Measurements from ENCODE around the gene MYBPC2. TPM values are rescaled to one million over a fixed set of nuclear protein-coding genes. Genes with fewer than 3 reads are reported as not detected.

The MYBPC2 gene
- polyA plus RNA-seq, 1 donor, result 1.5 TPM

DNA sequence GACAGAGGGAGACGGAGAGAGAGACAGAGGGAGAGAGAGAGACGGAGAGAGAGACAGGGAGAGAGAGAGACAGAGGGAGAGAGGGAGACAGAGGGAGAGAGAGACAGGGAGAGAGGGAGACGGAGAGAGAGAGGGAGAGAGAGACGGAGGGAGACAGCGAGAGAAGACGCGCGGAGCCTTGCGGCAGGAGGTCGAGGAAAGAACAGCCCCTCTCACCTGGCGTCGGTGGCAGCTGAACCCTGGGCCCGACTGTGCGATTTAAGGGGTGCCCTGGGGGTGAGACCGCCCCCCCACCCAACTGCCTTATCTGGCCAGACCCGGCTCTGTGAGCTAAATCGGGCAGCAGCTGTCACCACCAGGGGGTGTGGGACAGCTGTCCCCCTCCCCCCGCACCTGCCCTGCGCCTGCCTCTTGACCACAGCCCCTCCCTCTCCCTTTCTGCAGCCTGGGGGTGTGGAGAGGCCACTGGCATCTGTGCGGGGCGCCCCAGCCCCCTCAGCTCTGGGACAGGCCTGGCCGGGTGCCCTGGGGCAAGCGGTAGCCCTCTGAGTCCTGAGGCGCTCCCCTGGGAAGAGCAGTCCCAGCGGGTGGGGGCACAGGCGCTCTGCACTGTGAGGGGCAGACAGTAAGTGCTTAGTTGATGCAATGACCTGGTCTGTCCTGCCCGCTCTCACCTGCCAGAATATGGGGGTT is 67.5 kb downstream of the MYBPC2 start:
- no peak for DNase-seq

GRCh38 chr19:50500753-50501151 is 68.1 kb downstream of the MYBPC2 start:
- DNase-seq, result no peak

DNA sequence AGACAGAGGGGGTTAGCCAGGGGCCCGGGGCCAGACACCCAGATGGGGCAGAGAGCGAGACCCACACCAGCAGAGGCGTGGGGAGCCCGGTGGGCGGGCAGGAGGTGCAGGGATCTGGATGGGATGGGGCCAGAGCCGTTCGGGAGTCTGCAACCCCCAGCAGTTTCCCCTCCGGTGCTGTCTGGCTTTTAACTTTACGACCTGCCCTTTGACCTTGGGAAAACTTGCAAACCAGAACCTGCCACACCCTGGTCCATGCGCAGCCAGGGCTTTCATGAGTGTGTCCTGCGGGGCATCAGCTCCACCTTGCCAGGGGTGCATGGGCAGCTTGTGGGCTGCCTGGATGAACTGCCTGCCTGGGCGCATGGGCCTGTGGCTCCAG is 68.5 kb downstream of the MYBPC2 start:
- DNase-seq, result no peak

GRCh38 chr19:50501568-50502475 is 69.1 kb downstream of the MYBPC2 start:
- DNase-seq, result no peak

GRCh38 chr19:50505856-50506611 is 73.3 kb downstream of the MYBPC2 start:
- DNase-seq, result no peak

- DNase-seq, result no peak
These were observed 74.0 kb downstream of the MYBPC2 start for GRCh38 chr19:50506700-50507099.

- no peak for DNase-seq
These were observed 74.7 kb downstream of the MYBPC2 start for GRCh38 chr19:50507376-50507775.

GRCh38 chr19:50508843-50509190 is 76.1 kb downstream of the MYBPC2 start:
- no peak for DNase-seq

GRCh38 chr19:50509366-50509765 is 76.7 kb downstream of the MYBPC2 start:
- no peak for DNase-seq

DNA sequence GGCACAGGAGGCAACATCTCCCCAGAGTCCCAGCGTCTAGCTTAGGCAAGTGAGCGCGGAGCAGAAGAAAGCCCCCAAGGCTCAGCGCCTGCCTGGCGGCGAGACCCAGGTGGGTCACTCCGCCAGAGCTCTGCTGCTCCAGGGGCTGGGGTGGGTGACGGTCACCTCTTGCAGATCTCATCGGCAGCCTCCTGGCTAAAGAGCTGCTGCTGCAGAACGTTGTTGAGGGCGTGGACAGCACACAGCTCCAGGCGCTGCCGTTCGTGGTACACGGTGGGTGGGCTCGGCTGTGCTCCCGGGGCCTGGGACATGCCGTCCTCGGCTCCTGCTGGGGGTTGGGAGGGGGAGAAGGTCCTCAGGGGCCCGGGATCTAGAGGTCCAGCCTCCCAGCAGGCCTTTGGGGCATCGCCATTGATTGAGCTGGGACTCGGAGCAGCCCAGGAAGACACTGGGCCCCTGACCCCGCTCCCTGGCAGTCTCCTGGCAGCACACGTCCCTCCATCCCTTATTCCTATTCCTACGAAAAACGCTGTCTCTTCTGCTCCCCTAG is 77.5 kb downstream of the MYBPC2 start:
- no peak for DNase-seq

DNA sequence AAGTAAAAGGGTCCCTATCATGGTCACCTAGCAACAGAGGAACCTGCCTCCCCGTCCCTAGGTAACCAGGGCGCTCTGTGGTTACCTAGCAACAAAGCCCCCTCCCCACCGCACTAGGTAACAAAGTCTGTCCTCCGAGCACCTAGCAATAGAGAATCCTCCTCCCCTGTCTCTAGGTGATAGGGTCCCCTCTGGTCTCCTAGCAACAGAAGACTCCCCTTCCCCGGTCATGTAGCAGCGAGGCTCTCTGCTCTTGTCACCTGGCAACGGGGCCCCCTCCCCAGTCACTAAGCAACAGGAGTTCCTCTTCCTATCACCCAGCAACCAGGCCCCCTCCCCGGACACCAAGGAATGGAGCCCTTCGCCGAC is 78.0 kb downstream of the MYBPC2 start:
- peak; percentile 81 for DNase-seq

GRCh38 chr19:50511069-50511822 is 78.6 kb downstream of the MYBPC2 start, which contains the start of gene JOSD2:
Gene JOSD2 (minus strand): TSS chr19:50511191. CDS start chr19:50510431, 760 bp downstream.
- DNase-seq, result peak; percentile 98

- DNase-seq, result no peak
These were observed 79.7 kb downstream of the MYBPC2 start for GRCh38 chr19:50512112-50512998.

DNA sequence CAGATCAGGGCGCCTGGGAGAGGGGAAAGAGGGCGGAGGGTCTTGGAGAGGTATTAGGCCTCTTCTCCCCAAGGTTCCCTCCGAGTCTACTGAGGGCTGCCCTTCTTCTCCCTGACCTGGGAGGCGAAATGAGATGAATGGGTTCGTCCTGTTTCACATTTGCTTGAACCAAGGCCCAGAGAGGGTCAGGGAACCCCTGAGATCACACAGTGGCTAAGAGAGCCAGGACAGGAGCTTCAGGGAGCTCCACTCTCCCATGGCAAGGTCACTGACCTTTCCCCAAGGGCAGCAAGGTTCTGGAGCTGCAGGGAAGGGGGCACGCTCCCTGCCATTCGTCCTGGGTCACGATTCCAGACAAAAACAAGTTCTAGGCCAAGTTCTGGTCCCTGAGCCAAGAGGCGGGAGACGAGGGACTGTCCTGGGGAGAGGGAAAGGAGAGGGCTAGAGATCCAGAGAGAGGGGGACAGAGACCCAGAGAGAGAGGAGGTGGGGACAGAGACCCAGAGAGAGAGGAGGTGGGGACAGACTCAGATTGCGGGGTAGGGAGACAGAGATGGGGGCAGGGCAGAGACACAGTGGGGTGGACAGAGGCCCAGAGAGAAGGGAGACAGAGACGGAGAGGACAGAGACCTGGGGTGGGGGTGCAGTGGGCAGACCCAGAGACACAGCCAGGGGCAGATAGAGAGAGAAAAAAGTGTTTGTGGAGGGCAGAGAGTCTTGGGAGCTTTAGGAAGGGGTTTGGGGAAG is 80.5 kb downstream of the MYBPC2 start:
- DNase-seq, result no peak

- no peak for DNase-seq
These were observed 81.2 kb downstream of the MYBPC2 start, which contains the start of gene ASPDH for GRCh38 chr19:50513746-50514345. Gene ASPDH (minus strand): TSS chr19:50513913. CDS start chr19:50513823, 90 bp downstream.

DNA sequence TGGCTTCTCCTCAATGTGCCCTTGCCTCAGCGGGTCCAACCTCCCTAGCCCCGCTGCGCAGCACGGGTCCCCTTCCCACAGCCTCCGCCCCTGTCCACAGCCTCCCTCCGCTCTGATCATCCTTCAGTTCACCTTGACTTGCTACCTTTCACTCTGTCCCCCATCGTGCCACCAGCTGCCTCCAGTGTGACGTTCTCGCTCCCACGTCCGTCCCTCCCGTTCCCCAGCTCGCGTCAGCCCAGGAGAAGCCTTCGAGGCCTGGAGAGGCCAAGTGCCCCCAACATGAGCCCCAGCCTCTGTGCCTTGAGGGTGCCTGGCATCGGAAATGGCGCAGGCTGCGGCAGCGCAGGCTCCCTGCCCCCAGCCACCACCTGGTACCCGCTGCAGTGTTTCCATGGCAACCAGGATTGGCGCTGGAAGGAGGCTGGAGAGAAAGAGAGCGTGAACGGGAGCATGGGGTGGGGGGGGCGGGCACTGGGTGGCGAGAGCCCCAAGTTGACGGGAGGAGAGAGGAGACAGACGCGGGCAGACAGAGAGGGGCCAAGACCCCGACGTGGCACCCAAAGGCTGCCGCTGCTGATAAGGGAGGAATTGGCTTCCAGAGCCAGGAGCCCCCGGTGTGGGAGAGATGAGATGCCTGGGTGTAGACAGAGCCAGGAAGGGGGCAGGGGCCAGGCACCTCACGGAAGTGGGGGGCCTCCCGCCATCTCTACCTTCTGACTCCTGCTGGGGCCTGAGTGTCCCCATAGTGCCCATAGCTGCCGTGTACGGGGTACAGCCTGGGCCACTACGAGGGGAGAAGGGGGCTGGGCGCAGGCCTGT is 81.9 kb downstream of the MYBPC2 start:
- no peak for DNase-seq

GRCh38 chr19:50515168-50515561 is 82.5 kb downstream of the MYBPC2 start:
- DNase-seq, result no peak
